Chondrocyte (in vitro differentiated cells): Measurements from ENCODE around the gene CAP1. TPM values are rescaled to one million over a fixed set of nuclear protein-coding genes. Genes with fewer than 3 reads are reported as not detected.
A peak's percentile ranks its signal among the peaks of the same experiment; 100 is the strongest.
"Not testable (repeated sequence)": the region's sequence is repeated elsewhere in the genome, so short reads cannot be mapped to it uniquely, and the experiment has no call there.

Source experiments
- DNase-seq: peaks from one replicate; pipeline ENCODE4 v3.0.0; 2021; ENCODE audit warnings: mixed read lengths, low spot score
- H3K27ac Mint-ChIP-seq: one replicate; pipeline ENCODE4 v1.8.0; 2021; ENCODE audit warnings: mild to moderate bottlenecking, moderate library complexity, mixed read lengths; ENCODE audit not compliant: unreplicated experiment
- H3K27me3 Mint-ChIP-seq: 2 replicates; pipeline ENCODE4 v1.8.0; 2021; ENCODE audit warnings: low read depth, mixed read lengths
- H3K36me3 Mint-ChIP-seq: 2 replicates; pipeline ENCODE4 v1.8.0; 2021; ENCODE audit warnings: low read depth, mixed read lengths
- H3K4me1 Mint-ChIP-seq: 2 replicates; pipeline ENCODE4 v1.8.0; 2021; ENCODE audit warnings: low read depth, mild to moderate bottlenecking, mixed read lengths
- H3K4me3 Mint-ChIP-seq: one replicate; pipeline ENCODE4 v1.8.0; 2021; ENCODE audit warnings: mild to moderate bottlenecking, moderate library complexity, mixed read lengths; ENCODE audit not compliant: unreplicated experiment
- H3K9me3 Mint-ChIP-seq: 2 replicates; pipeline ENCODE4 v1.8.0; 2021; ENCODE audit warnings: low read depth, mixed read lengths
- CTCF ChIP-seq: fragments of 200-600 bp; sonication (generic); IDR thresholded peaks from 2 replicates; pipeline ENCODE4 v1.5.0; 2021; ENCODE audit warnings: antibody characterized with exemption, mild to moderate bottlenecking, moderate library complexity
- total RNA-seq: library from RNA; stranded (reverse); gene quantifications from 3 replicates; pipeline ENCODE4 v1.2.1, GENCODE V29; 2021

Gene CAP1
- total RNA-seq, 1 donor from 2014 or later: 576 TPM

- TF ChIP-seq CTCF: no peak
These were observed 39.4 kb downstream of the CAP1 start for GRCh38 chr1:40079774-40080400.

GRCh38 chr1:40081871-40082270, 41.3 kb downstream of the CAP1 start:
- H3K4me3 Mint-ChIP-seq: no peak overlapping the region

More at GRCh38 chr1:40079774-40080400, 39.4 kb downstream of the CAP1 start:
- H3K4me1 Mint-ChIP-seq: peaks cover 21% of the 10 kb centered on the region
- no peak overlapping the region for H3K4me3 Mint-ChIP-seq
- no peaks in the 10 kb centered on the region for H3K9me3 Mint-ChIP-seq
- H3K36me3 Mint-ChIP-seq: peaks cover 22% of the 10 kb centered on the region
- no peak overlapping the region for H3K27ac Mint-ChIP-seq
- no peak for DNase-seq
- no peaks in the 10 kb centered on the region for H3K27me3 Mint-ChIP-seq

GRCh38 chr1:40084750-40085149, 44.2 kb downstream of the CAP1 start:
- not testable (repeated sequence) for H3K27me3 Mint-ChIP-seq, H3K4me1 Mint-ChIP-seq, H3K9me3 Mint-ChIP-seq, H3K27ac Mint-ChIP-seq, DNase-seq, H3K4me3 Mint-ChIP-seq
- peak; percentile 84 for TF ChIP-seq CTCF
- peaks cover 32% of the 10 kb centered on the region for H3K36me3 Mint-ChIP-seq

More at GRCh38 chr1:40081871-40082270, 41.3 kb downstream of the CAP1 start:
- Mint-ChIP-seq H3K9me3 (no peaks in the 10 kb centered on the region), H3K27me3 (no peaks in the 10 kb centered on the region), H3K36me3 (peaks cover 26% of the 10 kb centered on the region), H3K4me1 (peaks cover 16% of the 10 kb centered on the region), H3K27ac (no peak overlapping the region)
- TF ChIP-seq CTCF: no peak
- DNase-seq: no peak

GRCh38 chr1:40090652-40091355, 50.3 kb downstream of the CAP1 start:
- Mint-ChIP-seq H3K9me3 (no peaks in the 10 kb centered on the region), H3K4me3 (no peak overlapping the region), H3K4me1 (peaks cover 14% of the 10 kb centered on the region), H3K36me3 (peaks cover 12% of the 10 kb centered on the region), H3K27ac (no peak overlapping the region), H3K27me3 (no peaks in the 10 kb centered on the region)
- TF ChIP-seq CTCF: no peak
- DNase-seq: no peak

GRCh38 chr1:40092241-40092640, 51.7 kb downstream of the CAP1 start:
- H3K4me3 Mint-ChIP-seq: no peak overlapping the region
- H3K27me3 Mint-ChIP-seq: no peaks in the 10 kb centered on the region
- peaks cover 23% of the 10 kb centered on the region for H3K4me1 Mint-ChIP-seq
- peaks cover 9% of the 10 kb centered on the region for H3K36me3 Mint-ChIP-seq
- DNase-seq: no peak
- H3K27ac Mint-ChIP-seq: no peak overlapping the region
- H3K9me3 Mint-ChIP-seq: no peaks in the 10 kb centered on the region
- no peak for TF ChIP-seq CTCF
